Subcutaneous abdominal adipose tissue (tissue), 5 donors: ENCODE results near the gene FOXP4.

Source experiments
- H3K27ac ChIP-seq: one replicate; pipeline ENCODE4 v1.7.0; 2013; ENCODE audit warnings: low read depth, mild to moderate bottlenecking, inconsistent platforms, low read length, moderate library complexity
- H3K27me3 ChIP-seq, 5 donors: one replicate each; pipeline ENCODE4 v1.7.0; 2013; ENCODE audit warnings: low read length in 5 of 5, inconsistent platforms in 1 of 5; ENCODE audit not compliant: control insufficient read depth in 5 of 5, insufficient read depth in 4 of 5
- H3K36me3 ChIP-seq, 5 donors: one replicate each; pipeline ENCODE4 v1.7.0; 2013; ENCODE audit warnings: low read length in 5 of 5; ENCODE audit not compliant: control insufficient read depth in 5 of 5, insufficient read depth in 5 of 5
- H3K4me1 ChIP-seq, 5 donors: one replicate each; pipeline ENCODE4 v1.7.0; 2013; ENCODE audit warnings: low read length in 5 of 5, mild to moderate bottlenecking in 3 of 5, moderate library complexity in 1 of 5; ENCODE audit not compliant: control insufficient read depth in 5 of 5, insufficient read depth in 5 of 5
- H3K4me3 ChIP-seq, 5 donors: one replicate each; pipeline ENCODE4 v1.7.0; 2013; ENCODE audit warnings: low read length in 5 of 5, low read depth in 1 of 5
- H3K9ac ChIP-seq, 5 donors: one replicate each; pipeline ENCODE4 v1.7.0; 2013; ENCODE audit warnings: low read length in 5 of 5, mild to moderate bottlenecking in 4 of 5, moderate library complexity in 3 of 5
- H3K9me3 ChIP-seq, 5 donors: one replicate each; pipeline ENCODE4 v1.7.0; 2013; ENCODE audit warnings: low read length in 5 of 5; ENCODE audit not compliant: control insufficient read depth in 5 of 5
- donor health status: healthy.
- donor health status: healthy.
- donor health status: healthy.
- donor health status: healthy.
- donor health status: healthy.

The FOXP4 gene

DNA sequence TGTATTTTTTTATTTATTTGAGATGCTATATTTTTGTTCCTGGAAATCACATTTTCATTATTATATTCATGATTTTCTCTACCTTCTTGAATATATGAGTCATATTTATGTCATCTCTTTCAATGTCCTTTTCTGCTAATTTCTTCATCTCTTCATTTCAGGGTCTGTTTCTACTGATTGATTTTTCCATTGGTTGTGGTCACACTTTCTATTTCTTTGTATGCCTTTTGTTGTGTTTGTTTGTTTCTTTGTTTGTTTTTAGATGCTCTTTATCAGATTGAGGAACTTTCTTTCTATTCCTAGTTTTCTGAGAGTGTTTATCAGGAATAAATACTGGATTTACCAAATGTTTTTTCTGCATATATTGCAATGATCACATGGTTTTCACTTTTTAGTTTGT lies 75.2 kb downstream of the FOXP4 start:
- Histone ChIP-seq H3K27ac (no peak overlapping the region), H3K27me3 (no peaks in the 10 kb centered on the region), H3K4me1 (peaks cover 4 to 21% (median 16%) of the 10 kb centered on the region in 5 donors), H3K36me3 (no peaks in the 10 kb centered on the region), H3K4me3 (no peak overlapping the region), H3K9ac (no peak overlapping the region), H3K9me3 (peaks cover 0 to 3% (median 2%) of the 10 kb centered on the region in 5 donors)

DNA sequence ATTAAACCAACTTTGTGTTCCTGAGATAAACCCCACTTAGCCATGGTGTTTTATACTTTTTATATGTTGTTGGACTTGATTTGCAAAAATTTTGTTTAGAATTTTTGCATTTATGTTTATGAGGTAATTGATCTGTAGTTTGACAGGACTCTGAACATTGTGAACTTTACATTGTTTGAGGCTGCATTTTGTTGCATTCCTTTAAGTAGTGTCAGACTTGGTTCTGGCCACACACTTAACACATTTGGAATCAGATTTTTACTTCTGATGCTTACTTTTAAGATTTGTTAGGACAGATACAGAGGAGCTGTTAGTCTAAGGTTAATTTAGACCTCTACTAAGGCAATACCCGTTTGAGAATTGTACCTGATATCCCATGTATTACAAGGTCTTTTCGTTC lies 75.6 kb downstream of the FOXP4 start:
- no peaks in the 10 kb centered on the region for H3K36me3 ChIP-seq
- peaks cover 4 to 23% (median 17%) of the 10 kb centered on the region in 5 donors for H3K4me1 ChIP-seq
- no peak overlapping the region for H3K27ac ChIP-seq
- no peaks in the 10 kb centered on the region for H3K27me3 ChIP-seq
- H3K4me3 ChIP-seq, result no peak overlapping the region
- H3K9ac ChIP-seq, result peak overlapping the region in 1 of 5 donors; percentile 20
- H3K9me3 ChIP-seq, result peaks cover 0 to 3% (median 2%) of the 10 kb centered on the region in 5 donors

DNA sequence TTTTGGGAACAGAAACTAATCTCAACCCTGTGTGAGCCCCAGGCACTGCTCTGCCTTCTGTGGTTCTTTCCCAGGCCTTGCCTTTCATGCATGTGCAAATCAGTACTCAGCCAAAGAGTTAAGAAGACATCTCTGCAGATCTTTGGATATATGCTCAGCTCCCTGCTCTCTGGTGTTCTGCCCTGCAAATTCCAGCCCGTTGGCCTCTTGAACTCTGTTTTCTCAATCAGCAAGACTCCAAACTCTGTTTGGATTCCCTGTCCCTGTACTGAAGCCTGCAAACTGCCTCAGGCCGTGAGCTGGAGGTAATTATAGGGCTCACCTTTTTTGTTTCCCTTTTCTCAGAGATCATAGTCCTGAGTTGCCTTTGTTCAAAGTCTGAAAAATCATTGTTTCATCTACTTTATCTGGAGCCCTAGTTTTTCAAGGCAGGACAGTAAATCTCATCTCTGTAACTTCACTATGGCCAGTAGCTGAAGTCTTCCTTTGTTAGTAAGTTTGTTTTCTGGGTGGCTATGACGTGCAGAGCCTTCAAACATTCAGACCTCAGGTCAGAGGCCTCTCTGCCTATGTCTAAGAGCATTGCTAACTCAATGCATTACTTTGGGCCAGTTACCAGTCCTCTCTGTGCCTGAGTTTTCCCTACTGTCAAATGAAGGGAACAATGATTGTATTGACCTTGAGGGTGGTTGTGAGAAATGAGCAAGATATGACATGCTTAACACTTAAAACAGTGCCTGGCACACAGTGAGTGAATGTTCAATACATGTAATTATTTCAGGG lies 76.2 kb downstream of the FOXP4 start:
- Histone ChIP-seq H3K27ac (no peak overlapping the region), H3K4me3 (no peak overlapping the region), H3K9me3 (peaks cover 0 to 3% (median 2%) of the 10 kb centered on the region in 5 donors), H3K27me3 (no peaks in the 10 kb centered on the region), H3K4me1 (peaks cover 6 to 26% (median 17%) of the 10 kb centered on the region in 5 donors), H3K36me3 (no peaks in the 10 kb centered on the region), H3K9ac (peak overlapping the region in 2 of 5 donors; percentile 20 to 27)

DNA sequence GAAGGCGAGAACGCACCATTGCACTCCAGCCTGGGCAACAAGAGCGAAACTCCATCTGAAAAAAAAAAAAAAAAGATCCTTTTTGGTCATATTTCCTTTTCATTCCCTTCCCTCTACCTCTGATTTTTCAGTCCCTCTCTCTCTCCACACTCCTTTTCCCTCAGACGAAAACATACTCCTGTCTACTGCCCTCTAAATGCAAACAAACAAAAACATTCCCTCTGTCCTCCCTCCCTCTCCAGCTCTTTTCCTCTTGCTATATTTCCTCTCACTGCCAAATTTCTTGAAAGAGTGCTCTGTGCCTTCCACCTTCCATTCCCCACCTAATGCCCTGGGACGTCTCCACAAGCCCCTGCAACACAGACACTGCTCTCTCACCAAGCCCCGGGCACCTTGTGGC lies 77.1 kb downstream of the FOXP4 start:
- Histone ChIP-seq H3K4me3 (no peak overlapping the region), H3K9ac (no peak overlapping the region), H3K4me1 (peaks cover 6 to 26% (median 17%) of the 10 kb centered on the region in 5 donors), H3K27ac (no peak overlapping the region), H3K36me3 (no peaks in the 10 kb centered on the region), H3K9me3 (peaks cover 0 to 3% (median 2%) of the 10 kb centered on the region in 5 donors), H3K27me3 (no peaks in the 10 kb centered on the region)

DNA sequence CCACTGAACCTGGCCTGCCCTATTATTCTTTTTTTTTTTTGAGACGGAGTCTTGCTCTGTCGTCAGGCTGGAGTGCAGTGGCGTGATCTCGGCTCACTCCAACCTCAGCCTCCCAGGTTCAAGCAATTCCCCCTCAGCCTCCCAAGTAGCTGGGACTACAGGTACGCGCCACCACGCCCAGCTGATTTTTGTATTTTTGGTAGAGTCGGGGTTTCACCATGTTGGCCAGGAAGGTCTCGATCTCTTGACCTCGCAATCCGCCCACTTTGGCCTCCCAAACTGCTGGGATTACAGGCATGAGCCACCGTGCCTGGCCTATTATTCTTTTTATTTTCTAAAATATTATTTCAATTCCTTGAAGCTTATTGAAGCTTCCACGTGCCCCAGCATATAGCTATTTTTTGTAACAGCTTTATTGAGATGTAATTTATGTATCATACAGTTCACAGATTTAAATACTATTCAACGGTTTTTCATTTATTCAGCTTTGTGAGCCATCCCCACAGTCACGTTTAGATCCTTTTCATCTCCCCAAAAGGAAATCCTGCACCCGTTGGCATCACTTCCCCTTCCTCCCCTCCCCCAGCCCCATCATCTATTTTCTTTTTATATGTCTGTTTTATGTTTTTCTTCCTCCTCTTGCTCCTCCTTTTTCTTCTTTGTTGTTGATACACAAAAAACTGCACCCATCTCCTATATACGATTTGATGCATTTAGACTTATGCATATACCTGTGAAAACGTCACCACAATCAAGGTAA lies 78.6 kb downstream of the FOXP4 start:
- Histone ChIP-seq H3K4me1 (peaks cover 6 to 26% (median 17%) of the 10 kb centered on the region in 5 donors), H3K36me3 (no peaks in the 10 kb centered on the region), H3K9me3 (peaks cover 0 to 3% (median 2%) of the 10 kb centered on the region in 5 donors), H3K27ac (no peak overlapping the region), H3K27me3 (no peaks in the 10 kb centered on the region), H3K9ac (no peak overlapping the region), H3K4me3 (peak overlapping the region in 1 of 5 donors; percentile 1)

- Histone ChIP-seq H3K4me3 (peak overlapping the region in 2 of 5 donors; percentile 1 to 22), H3K9me3 (peaks cover 0 to 3% (median 2%) of the 10 kb centered on the region in 5 donors), H3K36me3 (no peaks in the 10 kb centered on the region), H3K27ac (no peak overlapping the region), H3K27me3 (no peaks in the 10 kb centered on the region), H3K4me1 (peaks cover 6 to 26% (median 17%) of the 10 kb centered on the region in 5 donors), H3K9ac (peak overlapping the region in 1 of 5 donors; percentile 11)
Observed at GRCh38 chr6:41625442-41625841, 79.3 kb downstream of the FOXP4 start.

DNA sequence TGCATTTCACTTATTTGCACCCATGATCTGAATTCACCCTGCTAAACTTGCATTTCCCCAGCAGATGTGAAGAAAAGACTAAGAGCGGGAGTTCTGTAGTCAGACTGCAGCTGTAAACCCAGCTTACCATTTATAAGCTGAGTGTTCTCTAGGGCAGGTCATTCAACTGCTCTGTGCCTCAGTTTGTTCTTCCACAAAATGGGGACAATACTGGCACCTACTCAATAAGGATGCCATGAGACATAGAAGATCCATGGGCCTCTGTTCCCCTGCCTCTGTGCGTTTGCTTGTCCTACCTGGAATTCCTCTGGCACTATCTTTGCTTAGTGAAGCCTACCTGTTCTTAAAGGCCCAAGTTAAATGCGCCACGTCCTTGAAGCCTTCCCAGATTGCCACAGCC lies 79.8 kb downstream of the FOXP4 start:
- Histone ChIP-seq H3K27me3 (no peaks in the 10 kb centered on the region), H3K9me3 (peaks cover 0 to 2% (median 0%) of the 10 kb centered on the region in 5 donors), H3K27ac (no peak overlapping the region), H3K36me3 (no peaks in the 10 kb centered on the region), H3K4me1 (peaks cover 6 to 26% (median 17%) of the 10 kb centered on the region in 5 donors), H3K4me3 (no peak overlapping the region), H3K9ac (no peak overlapping the region)

DNA sequence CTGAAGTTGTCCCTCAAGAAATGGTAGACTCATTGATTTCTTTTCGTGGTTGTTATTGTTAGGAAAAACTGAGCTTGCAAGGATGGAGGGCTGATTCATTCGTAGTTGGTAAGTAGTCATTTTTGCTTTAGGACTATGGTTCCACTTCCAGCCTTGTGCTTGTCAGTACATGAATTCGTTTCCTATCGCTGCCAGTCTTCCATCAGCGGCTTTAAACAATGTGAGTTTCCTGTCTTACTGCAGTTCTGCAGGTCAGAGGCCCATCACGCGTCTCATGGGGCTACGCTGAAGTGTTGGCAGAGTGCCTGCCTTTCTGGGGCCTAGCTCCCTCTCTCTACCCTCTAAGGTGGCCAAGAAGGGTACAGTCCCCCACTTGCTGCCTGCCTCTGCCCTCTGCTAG lies 80.7 kb downstream of the FOXP4 start:
- peaks cover 6 to 25% (median 15%) of the 10 kb centered on the region in 5 donors for H3K4me1 ChIP-seq
- H3K27me3 ChIP-seq, result no peaks in the 10 kb centered on the region
- H3K4me3 ChIP-seq, result no peak overlapping the region
- H3K9ac ChIP-seq, result no peak overlapping the region
- no peaks in the 10 kb centered on the region for H3K9me3 ChIP-seq
- H3K36me3 ChIP-seq, result no peaks in the 10 kb centered on the region
- H3K27ac ChIP-seq, result no peak overlapping the region

- H3K4me3 ChIP-seq, result no peak overlapping the region
- no peaks in the 10 kb centered on the region for H3K27me3 ChIP-seq
- no peak overlapping the region for H3K27ac ChIP-seq
Observed at GRCh38 chr6:41629128-41629527, 82.9 kb downstream of the FOXP4 start.

GRCh38 chr6:41630069-41630468 lies 83.9 kb downstream of the FOXP4 start:
- Histone ChIP-seq H3K27me3 (peaks cover 0 to 4% (median 0%) of the 10 kb centered on the region in 5 donors), H3K9me3 (no peaks in the 10 kb centered on the region), H3K4me1 (peaks cover 6 to 33% (median 25%) of the 10 kb centered on the region in 5 donors), H3K36me3 (no peaks in the 10 kb centered on the region), H3K27ac (no peak overlapping the region), H3K9ac (no peak overlapping the region), H3K4me3 (no peak overlapping the region)

More at GRCh38 chr6:41629128-41629527, 82.9 kb downstream of the FOXP4 start:
- Histone ChIP-seq H3K36me3 (no peaks in the 10 kb centered on the region), H3K9ac (no peak overlapping the region), H3K9me3 (no peaks in the 10 kb centered on the region), H3K4me1 (peaks cover 6 to 24% (median 16%) of the 10 kb centered on the region in 5 donors)
